GM13977 (cell line): ENCODE data around the gene CPEB3.

Source experiments
- DNase-seq: peaks from one replicate; pipeline ENCODE4 v3.0.0; 2012; ENCODE audit warnings: low spot score
- in situ Hi-C: fragments of 300-500 bp; cut with MboI; formaldehyde crosslinking; loops from one replicate; pipeline ENCODE4 v1.12.0; 2022; ENCODE audit warnings: low sequenced_read_pairs, low pct_unique_long_range_greater_than_20kb, mixed read lengths, inconsistent platforms; ENCODE audit not compliant: unreplicated experiment
- TF ChIP-seq, protein P1 (sequence below): IDR thresholded peaks from 2 replicates; pipeline ENCODE4 v1.5.1; 2012; ENCODE audit warnings: mild to moderate bottlenecking, control low read depth; ENCODE audit not compliant: insufficient read depth; ENCODE audit errors: extremely low read depth, missing control alignments

The CPEB3 gene

DNA sequence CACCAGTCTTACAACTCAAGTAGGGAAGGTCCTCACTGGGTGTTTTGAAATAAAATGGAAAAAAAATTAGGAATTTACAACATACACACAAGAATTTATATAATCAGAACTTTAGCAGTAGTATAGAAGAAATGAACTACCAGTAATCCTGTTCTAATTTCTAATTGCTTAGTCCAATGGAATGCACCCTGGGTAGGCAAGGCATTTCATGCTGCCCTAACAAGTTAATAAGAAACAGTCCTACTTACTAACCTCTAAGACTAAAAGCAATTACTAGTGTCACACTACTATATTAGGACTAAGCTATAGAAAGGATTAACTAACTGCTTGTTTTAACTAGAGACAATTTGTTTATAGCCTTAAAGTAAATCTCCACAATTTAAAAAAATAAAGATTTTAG is 209.2 kb downstream of the CPEB3 start:
- no peak for DNase-seq
- TF ChIP-seq, protein P1, sequence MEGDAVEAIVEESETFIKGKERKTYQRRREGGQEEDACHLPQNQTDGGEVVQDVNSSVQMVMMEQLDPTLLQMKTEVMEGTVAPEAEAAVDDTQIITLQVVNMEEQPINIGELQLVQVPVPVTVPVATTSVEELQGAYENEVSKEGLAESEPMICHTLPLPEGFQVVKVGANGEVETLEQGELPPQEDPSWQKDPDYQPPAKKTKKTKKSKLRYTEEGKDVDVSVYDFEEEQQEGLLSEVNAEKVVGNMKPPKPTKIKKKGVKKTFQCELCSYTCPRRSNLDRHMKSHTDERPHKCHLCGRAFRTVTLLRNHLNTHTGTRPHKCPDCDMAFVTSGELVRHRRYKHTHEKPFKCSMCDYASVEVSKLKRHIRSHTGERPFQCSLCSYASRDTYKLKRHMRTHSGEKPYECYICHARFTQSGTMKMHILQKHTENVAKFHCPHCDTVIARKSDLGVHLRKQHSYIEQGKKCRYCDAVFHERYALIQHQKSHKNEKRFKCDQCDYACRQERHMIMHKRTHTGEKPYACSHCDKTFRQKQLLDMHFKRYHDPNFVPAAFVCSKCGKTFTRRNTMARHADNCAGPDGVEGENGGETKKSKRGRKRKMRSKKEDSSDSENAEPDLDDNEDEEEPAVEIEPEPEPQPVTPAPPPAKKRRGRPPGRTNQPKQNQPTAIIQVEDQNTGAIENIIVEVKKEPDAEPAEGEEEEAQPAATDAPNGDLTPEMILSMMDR, result no peak
- in situ Hi-C loops, result loop anchor here (10.0 kb wide), 2 partner anchors 223 to 353 kb away; no protein-coding TSS in a partner anchor

DNA sequence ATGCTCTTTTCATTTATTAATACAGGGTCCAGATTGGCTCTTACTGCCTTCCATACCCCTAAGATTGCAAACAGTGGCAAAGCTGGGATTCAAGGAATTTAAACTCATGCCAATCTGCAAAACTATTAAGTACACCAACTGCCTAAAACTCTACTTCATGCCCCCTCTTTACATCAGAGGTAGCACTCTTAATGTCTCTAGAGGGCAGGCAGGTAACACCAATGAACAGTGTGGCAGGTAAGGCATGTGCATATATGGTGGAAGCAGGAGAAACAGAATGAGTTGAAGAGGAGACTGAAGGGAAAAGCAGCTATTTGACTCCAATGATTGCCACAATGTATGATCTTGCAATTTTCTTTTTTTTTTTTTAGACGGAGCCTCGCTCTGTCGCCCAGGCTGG is 210.6 kb downstream of the CPEB3 start:
- in situ Hi-C loops, result loop anchor here (10.0 kb wide), 2 partner anchors 225 to 355 kb away; no protein-coding TSS in a partner anchor
- DNase-seq, result no peak
- TF ChIP-seq, protein P1, result no peak

GRCh38 chr10:92079003-92079402 is 211.9 kb downstream of the CPEB3 start:
- TF ChIP-seq, protein P1, result no peak
- DNase-seq, result no peak

GRCh38 chr10:92076722-92077121 is 214.2 kb downstream of the CPEB3 start:
- in situ Hi-C loops, result no loop called here
- no peak for DNase-seq
- TF ChIP-seq, protein P1, result no peak

More at GRCh38 chr10:92079003-92079402, 211.9 kb downstream of the CPEB3 start:
- in situ Hi-C loops, result no loop called here

- in situ Hi-C loops, result no loop called here
- TF ChIP-seq, protein P1, result no peak
- DNase-seq, result no peak
These were observed 215.0 kb downstream of the CPEB3 start for GRCh38 chr10:92075829-92076228.

DNA sequence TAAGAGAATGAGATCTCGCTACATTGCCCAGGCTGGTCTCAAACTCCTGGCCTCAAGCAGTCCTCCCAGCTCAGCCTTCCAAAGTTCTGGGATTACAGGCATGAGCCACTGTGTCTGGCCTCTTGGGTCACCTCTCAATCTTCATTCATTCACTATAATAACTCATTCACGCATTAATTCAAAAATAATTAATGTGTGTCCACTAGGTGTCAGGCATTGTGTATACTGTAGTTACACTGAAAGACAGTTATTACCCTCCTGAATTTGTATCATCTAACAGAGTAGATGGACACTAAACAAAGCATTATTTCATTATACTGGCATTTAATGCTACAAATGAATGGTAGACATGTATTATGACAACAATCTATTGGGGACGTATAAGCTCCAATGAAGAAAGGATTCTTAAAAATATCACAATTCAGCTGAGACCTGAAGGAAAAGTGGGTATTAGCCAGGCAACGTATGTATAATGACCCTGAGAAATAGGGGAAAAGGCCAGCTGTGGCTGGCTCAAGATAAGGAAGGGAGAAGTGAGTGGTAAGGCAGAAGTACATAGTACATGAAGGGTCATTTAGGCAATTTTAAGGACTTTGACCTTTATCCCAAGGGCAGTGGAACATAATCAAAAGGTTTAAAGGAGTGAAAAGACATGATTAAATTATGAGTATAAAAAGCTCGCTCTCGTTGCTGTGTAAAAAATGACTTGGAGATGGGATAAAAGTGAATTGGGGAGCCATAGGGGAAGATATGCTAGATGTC is 216.6 kb downstream of the CPEB3 start:
- TF ChIP-seq, protein P1, result no peak
- DNase-seq, result no peak
- in situ Hi-C loops, result no loop called here
